Measurements from ENCODE around the gene HMGCS1. TPM values are rescaled to one million over a fixed set of nuclear protein-coding genes. Genes with fewer than 3 reads are reported as not detected.

Gene HMGCS1
- total RNA-seq, 1 donor from 2014 or later: 68.0 TPM

- no peaks in the 10 kb centered on the region for H3K27me3 ChIP-seq
- TF ChIP-seq POLR2AphosphoS5 (IDR thresholded peaks at IDR 0.05; ENCODE audit: insufficient read depth in 1 of 2, low read depth in 1 of 2) (no peak), POLR2A (IDR thresholded peaks at IDR 0.05) (no peak), CTCF (IDR thresholded peaks at IDR 0.05) (no peak)
- H3K4me1 ChIP-seq: no peaks in the 10 kb centered on the region
- H3K4me3 ChIP-seq: no peak overlapping the region
- intact Hi-C loops (cut with DNase I): no loop called here
- peaks cover 0 to 65% of the 10 kb centered on the region in 2 donors for H3K36me3 ChIP-seq
- no peaks in the 10 kb centered on the region for H3K9me3 ChIP-seq
- DNase-seq (ENCODE audit: extremely low spot score in 2 of 2): no peak
- no peak overlapping the region for H3K27ac ChIP-seq
Observed at GRCh38 chr5:43290726-43291125, 22.5 kb downstream of the HMGCS1 start.

- H3K27ac ChIP-seq: no peak overlapping the region
- no peaks in the 10 kb centered on the region for H3K9me3 ChIP-seq
- no peaks in the 10 kb centered on the region for H3K4me1 ChIP-seq
- peaks cover 0 to 42% of the 10 kb centered on the region in 2 donors for H3K36me3 ChIP-seq
- no peak for DNase-seq (ENCODE audit: extremely low spot score in 2 of 2)
- H3K27me3 ChIP-seq: no peaks in the 10 kb centered on the region
- TF ChIP-seq CTCF (IDR thresholded peaks at IDR 0.05) (no peak), POLR2A (IDR thresholded peaks at IDR 0.05) (no peak), POLR2AphosphoS5 (IDR thresholded peaks at IDR 0.05; ENCODE audit: insufficient read depth in 1 of 2, low read depth in 1 of 2) (no peak)
- H3K4me3 ChIP-seq: no peak overlapping the region
- intact Hi-C loops (cut with DNase I): no loop called here
Observed at GRCh38 chr5:43288269-43288831, 24.9 kb downstream of the HMGCS1 start.

- H3K27ac ChIP-seq: no peak overlapping the region
- TF ChIP-seq POLR2AphosphoS5 (IDR thresholded peaks at IDR 0.05; ENCODE audit: insufficient read depth in 1 of 2, low read depth in 1 of 2) (no peak), POLR2A (IDR thresholded peaks at IDR 0.05) (no peak), CTCF (IDR thresholded peaks at IDR 0.05) (no peak)
- no peak for DNase-seq (ENCODE audit: extremely low spot score in 2 of 2)
- H3K4me1 ChIP-seq: no peaks in the 10 kb centered on the region
- H3K27me3 ChIP-seq: no peaks in the 10 kb centered on the region
- no peaks in the 10 kb centered on the region for H3K9me3 ChIP-seq
- intact Hi-C loops (cut with DNase I): no loop called here
- H3K4me3 ChIP-seq: no peak overlapping the region
- H3K36me3 ChIP-seq: peaks cover 0 to 35% of the 10 kb centered on the region in 2 donors
Observed at GRCh38 chr5:43287493-43287892, 25.7 kb downstream of the HMGCS1 start.

GRCh38 chr5:43286623-43287022, 26.6 kb downstream of the HMGCS1 start:
- no peaks in the 10 kb centered on the region for H3K4me1 ChIP-seq
- H3K4me3 ChIP-seq: no peak overlapping the region
- no peak for TF ChIP-seq CTCF (IDR thresholded peaks at IDR 0.05)
- TF ChIP-seq POLR2AphosphoS5 (IDR thresholded peaks at IDR 0.05; ENCODE audit: insufficient read depth in 1 of 2, low read depth in 1 of 2): no peak
- TF ChIP-seq POLR2A (IDR thresholded peaks at IDR 0.05): no peak
- no peak overlapping the region for H3K27ac ChIP-seq
- no peaks in the 10 kb centered on the region for H3K9me3 ChIP-seq
- peaks cover 0 to 26% of the 10 kb centered on the region in 2 donors for H3K36me3 ChIP-seq
- intact Hi-C loops (cut with DNase I): no loop called here
- no peaks in the 10 kb centered on the region for H3K27me3 ChIP-seq
- DNase-seq (ENCODE audit: extremely low spot score in 2 of 2): no peak

- intact Hi-C loops (cut with DNase I): no loop called here
- Histone ChIP-seq H3K36me3 (peaks cover 0 to under 1% of the 10 kb centered on the region in 2 donors), H3K4me3 (no peak overlapping the region), H3K27ac (no peak overlapping the region), H3K9me3 (no peaks in the 10 kb centered on the region), H3K27me3 (no peaks in the 10 kb centered on the region), H3K4me1 (no peaks in the 10 kb centered on the region)
- no peak for TF ChIP-seq POLR2A (IDR thresholded peaks at IDR 0.05)
- TF ChIP-seq POLR2AphosphoS5 (IDR thresholded peaks at IDR 0.05; ENCODE audit: insufficient read depth in 1 of 2, low read depth in 1 of 2): no peak
- no peak for TF ChIP-seq CTCF (IDR thresholded peaks at IDR 0.05)
- no peak for DNase-seq (ENCODE audit: extremely low spot score in 2 of 2)
Observed at GRCh38 chr5:43281840-43282658, 31.2 kb downstream of the HMGCS1 start.

Measured in vagina (tissue), 2 donors.